Right lobe of liver (tissue), 6 donors: ENCODE results near the gene NCOA6. TPM values are rescaled to one million over a fixed set of nuclear protein-coding genes. Genes with fewer than 3 reads are reported as not detected.

Source experiments
- ATAC-seq, 4 donors: fragments of 200-7000 bp; cut with Tn5 transposase; one replicate each; pipeline ENCODE4 v1.9.1; 2020; ENCODE audit warnings: mild to moderate bottlenecking in 4 of 4, moderate library complexity in 4 of 4
- DNase-seq, 3 donors: peaks; one replicate each; pipeline ENCODE4 v3.0.0-alpha.2; 2020
- H3K27ac ChIP-seq, 3 donors: fragments of 200-600 bp; one replicate each; pipeline ENCODE4 v1.8.0; 2022
- H3K27me3 ChIP-seq, 2 donors: fragments of 200-600 bp; one replicate each; pipeline ENCODE4 v1.8.0; 2022
- H3K36me3 ChIP-seq, 4 donors: fragments of 200-600 bp; sonication (generic) in 1 of 4; one replicate each; pipeline versions ENCODE4 v1.5.1 to v1.8.0; 2017 to 2022; ENCODE audit warnings: control low read depth in 1 of 4
- H3K4me1 ChIP-seq, 4 donors: fragments of 200-600 bp; sonication (generic) in 1 of 4; one replicate each; pipeline versions ENCODE4 v1.5.1 to v1.8.0; 2017 to 2022; ENCODE audit warnings: control low read depth in 1 of 4
- H3K4me3 ChIP-seq, 3 donors: fragments of 200-600 bp; one replicate each; pipeline ENCODE4 v1.8.0; 2022
- H3K9me3 ChIP-seq, 4 donors: fragments of 200-600 bp; sonication (generic) in 1 of 4; one replicate each; pipeline versions ENCODE4 v1.5.1 to v1.8.0; 2017 to 2022; ENCODE audit warnings: control low read depth in 1 of 4
- POLR2A ChIP-seq: fragments of 450-650 bp; IDR thresholded peaks from one replicate; pipeline ENCODE4 v1.6.1; 2017; ENCODE audit warnings: antibody characterized with exemption, mild to moderate bottlenecking
- WGBS: methylation state at CpG from one replicate; pipeline ENCODE4 v1.1.6; 2018; ENCODE audit warnings: low coverage, low lambda C conversion rate; ENCODE audit not compliant: insufficient coverage; ENCODE audit errors: missing lambda C conversion rate; 5-methylcytosine and 5-hydroxymethylcytosine counted together
- intact Hi-C, 2 donors: fragments of 100-400 bp; cut with DNase I; formaldehyde crosslinking; loops; one replicate each; pipeline versions ENCODE4 v1.11.2 to v1.14.1; 2022
- small RNA-seq, 2 experiments: library from RNA; depleted of rRNA; stranded (forward); fragments of <200 nt; gene quantifications; one replicate each; pipeline ENCODE3, GENCODE V24; 2016
- total RNA-seq, 6 experiments: library from RNA; depleted of rRNA in 2 of 6; stranded (reverse); fragments of >200 nt in 2 of 6; fragmentation: NEBNext Ultra II Directional in 3 of 6; extraction: Animal tissue kit (Norgen Biotek cat#: 25700) in 3 of 6; gene quantifications; one replicate each; pipeline versions ENCODE4 v1.1.0 to v1.2.4, GENCODE V29; 2016 to 2023
- TF ChIP-seq, protein P1 (sequence below), 4 donors: fragments of 200-600 bp in 3 of 4; fragments of 450-650 bp in 1 of 4; IDR thresholded peaks; one replicate each; pipeline versions ENCODE4 v1.5.1 to v1.8.0; 2016 to 2022; ENCODE audit warnings: antibody characterized with exemption in 4 of 4, mild to moderate bottlenecking in 2 of 4
- donor health status: DM: no; HTN: yes; CAD: no.
- donor health status: DM: no; HTN: no; CAD: no.
- donor health status: DM: no; HTN: no; CAD: no.
- donor health status: DM: no; HTN: yes; CAD: no.
- donor health status: DM: no; HTN: yes; CAD: no.

The NCOA6 gene
- total RNA-seq, 6 experiments from 2014 or later = 10.0 to 12.9 (median 11.1) TPM

DNA sequence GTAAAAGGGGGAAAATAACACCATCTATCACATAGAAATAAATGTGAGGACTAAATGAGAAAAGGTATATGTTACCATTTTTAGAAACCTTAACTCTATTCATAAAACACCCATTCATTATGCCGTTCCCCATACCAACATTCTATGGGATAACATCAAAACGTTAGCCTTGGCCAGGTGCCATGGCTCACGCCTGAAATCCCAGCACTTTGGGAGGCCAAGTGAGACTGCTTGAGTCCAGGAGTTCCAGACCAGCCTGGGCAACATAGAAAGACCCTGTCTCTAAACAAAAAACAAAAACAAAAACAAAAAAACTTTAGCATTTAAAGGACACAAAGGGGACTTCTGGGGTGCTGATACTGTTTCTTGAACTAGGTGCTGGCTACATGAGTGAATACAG lies 149.9 kb downstream of the NCOA6 start:
- Histone ChIP-seq H3K27me3 (no peaks in the 10 kb centered on the region), H3K27ac (no peak overlapping the region), H3K36me3 (no peaks in the 10 kb centered on the region), H3K4me1 (peaks cover 0 to 4% (median 0%) of the 10 kb centered on the region in 4 donors), H3K9me3 (no peaks in the 10 kb centered on the region), H3K4me3 (no peak overlapping the region)
- intact Hi-C loops = no loop called here
- WGBS = 30% methylated on average over 3 of the region's 3 CpGs
- DNase-seq (no peak), ATAC-seq (no peak)
- no peak for TF ChIP-seq POLR2A
- TF ChIP-seq, protein P1, sequence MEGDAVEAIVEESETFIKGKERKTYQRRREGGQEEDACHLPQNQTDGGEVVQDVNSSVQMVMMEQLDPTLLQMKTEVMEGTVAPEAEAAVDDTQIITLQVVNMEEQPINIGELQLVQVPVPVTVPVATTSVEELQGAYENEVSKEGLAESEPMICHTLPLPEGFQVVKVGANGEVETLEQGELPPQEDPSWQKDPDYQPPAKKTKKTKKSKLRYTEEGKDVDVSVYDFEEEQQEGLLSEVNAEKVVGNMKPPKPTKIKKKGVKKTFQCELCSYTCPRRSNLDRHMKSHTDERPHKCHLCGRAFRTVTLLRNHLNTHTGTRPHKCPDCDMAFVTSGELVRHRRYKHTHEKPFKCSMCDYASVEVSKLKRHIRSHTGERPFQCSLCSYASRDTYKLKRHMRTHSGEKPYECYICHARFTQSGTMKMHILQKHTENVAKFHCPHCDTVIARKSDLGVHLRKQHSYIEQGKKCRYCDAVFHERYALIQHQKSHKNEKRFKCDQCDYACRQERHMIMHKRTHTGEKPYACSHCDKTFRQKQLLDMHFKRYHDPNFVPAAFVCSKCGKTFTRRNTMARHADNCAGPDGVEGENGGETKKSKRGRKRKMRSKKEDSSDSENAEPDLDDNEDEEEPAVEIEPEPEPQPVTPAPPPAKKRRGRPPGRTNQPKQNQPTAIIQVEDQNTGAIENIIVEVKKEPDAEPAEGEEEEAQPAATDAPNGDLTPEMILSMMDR (IDR thresholded peaks at IDR 0.05) = no peak

DNA sequence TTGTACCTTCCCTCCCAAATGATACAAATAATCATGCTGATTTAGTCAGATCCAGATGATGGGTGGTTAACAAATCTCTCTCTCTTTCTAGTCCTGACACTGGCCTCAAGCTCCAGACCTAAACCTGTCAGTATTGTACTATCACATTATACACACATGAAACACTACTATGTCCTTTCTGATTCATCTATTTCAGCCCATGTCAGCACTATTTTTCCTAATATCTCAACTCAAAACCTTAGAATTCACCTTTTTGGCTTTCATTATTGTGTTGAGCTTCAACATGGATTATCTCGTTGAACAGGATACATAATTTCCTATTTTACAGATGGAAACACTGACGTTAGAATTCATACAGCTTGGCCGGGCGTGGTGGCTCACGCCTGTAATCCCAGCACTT lies 152.0 kb downstream of the NCOA6 start:
- Histone ChIP-seq H3K4me1 (peaks cover 0 to 4% (median 0%) of the 10 kb centered on the region in 4 donors), H3K36me3 (no peaks in the 10 kb centered on the region), H3K4me3 (no peak overlapping the region), H3K9me3 (no peaks in the 10 kb centered on the region), H3K27me3 (no peaks in the 10 kb centered on the region), H3K27ac (no peak overlapping the region)
- TF ChIP-seq POLR2A = no peak
- TF ChIP-seq, protein P1 (IDR thresholded peaks at IDR 0.05) = no peak
- intact Hi-C loops = no loop called here
- DNase-seq (no peak), ATAC-seq (no peak)
- WGBS = 82% methylated on average over 5 of the region's 5 CpGs

DNA sequence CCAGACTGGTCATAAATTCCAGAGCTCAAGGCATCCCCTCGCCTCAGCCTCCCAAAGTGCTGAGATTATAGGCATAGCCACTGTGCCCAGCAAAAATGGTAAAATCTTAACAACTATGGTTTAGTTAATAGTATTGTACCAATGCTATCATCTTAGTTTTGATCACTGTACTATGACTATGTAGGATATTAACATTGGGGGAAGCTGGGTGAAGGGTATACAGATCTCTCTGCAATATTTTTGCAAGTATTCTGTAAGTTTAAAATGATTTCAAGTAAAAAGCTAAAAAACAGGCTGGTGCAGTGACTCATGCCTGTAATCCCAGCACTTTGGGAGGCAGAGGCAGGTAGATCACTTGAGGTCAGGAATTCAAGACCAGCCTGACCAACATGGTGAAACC lies 156.4 kb downstream of the NCOA6 start:
- no peaks in the 10 kb centered on the region for H3K4me1 ChIP-seq
- H3K27me3 ChIP-seq = no peaks in the 10 kb centered on the region
- intact Hi-C loops = no loop called here
- no peaks in the 10 kb centered on the region for H3K36me3 ChIP-seq
- H3K4me3 ChIP-seq = no peak overlapping the region
- DNase-seq = no peak
- H3K27ac ChIP-seq = no peak overlapping the region
- WGBS = no CpG with 5 or more reads among the region's 1 CpG
- no peaks in the 10 kb centered on the region for H3K9me3 ChIP-seq
- no peak for ATAC-seq
- TF ChIP-seq, protein P1 (IDR thresholded peaks at IDR 0.05) = no peak
- no peak for TF ChIP-seq POLR2A

Small RNA genes within 50 kb of the gene (small RNA-seq; reads per million reads assigned to genes)
- 0 reads per million in 2 experiments for gene AL118520.1

Other genes starting within 250 kb of the NCOA6 start
- gene PIGU, start 148.6 kb downstream of the NCOA6 start, total RNA-seq = 10 to 100 TPM in 2 of 6 experiments, 1 to 10 TPM in 4; 4.0 to 14.9 (median 7.3) TPM
- 10 to 100 TPM in 4 of 6 experiments, 1 to 10 TPM in 2; 5.8 to 24.1 (median 12.7) TPM for gene TP53INP2, start 121.3 kb downstream of the NCOA6 start, total RNA-seq
- gene GGT7, start 47.2 kb upstream of the NCOA6 start, total RNA-seq = 10 to 100 TPM in 2 of 6 experiments, 1 to 10 TPM in 4; 4.8 to 13.3 (median 9.4) TPM
- 100 to 1,000 TPM in 1 of 6 experiments, 10 to 100 TPM in 5; 21.9 to 118 (median 45.7) TPM for gene ACSS2, start 51.0 kb upstream of the NCOA6 start, total RNA-seq
- 10 to 100 TPM; 25.9 to 63.6 (median 31.7) TPM for gene GSS, start 130.2 kb upstream of the NCOA6 start, total RNA-seq
- 1 to 10 TPM in 1 of 6 experiments, under 1 TPM in 4, not detected in 1; 0.11 to 1.0 (median 0.39) TPM for gene MYH7B, start 130.2 kb upstream of the NCOA6 start, total RNA-seq